ENCODE measurements around the gene GRID1. TPM values are rescaled to one million over a fixed set of nuclear protein-coding genes. Genes with fewer than 3 reads are reported as not detected.
A peak's percentile ranks its signal among the peaks of the same experiment; 100 is the strongest.

The GRID1 gene
- total RNA-seq, 1 experiment from 2014 or later: 0.31 TPM

DNA sequence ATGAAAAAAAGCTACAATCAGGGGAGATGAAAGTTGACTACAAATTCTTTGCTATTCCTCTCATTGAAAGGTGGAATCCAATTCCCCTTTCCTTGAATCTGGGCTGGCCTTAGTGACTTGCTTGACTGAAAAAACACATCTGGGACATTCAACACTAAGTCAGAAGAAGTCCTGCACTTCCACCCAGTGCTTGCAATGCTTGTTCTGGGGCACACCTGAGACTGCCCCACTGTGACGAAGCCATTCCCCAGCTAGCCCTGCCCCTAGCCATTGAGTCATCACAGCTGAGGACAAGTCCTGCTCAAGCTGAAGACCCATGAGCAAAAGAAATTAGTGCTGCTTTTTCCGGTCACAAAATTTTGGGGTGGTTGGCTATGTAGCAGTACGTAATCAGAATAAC is 19.2 kb upstream of the GRID1 start:
- H3K27me3 ChIP-seq (ENCODE audit: control insufficient read depth, insufficient read depth, low read length): peaks cover 14% of the 10 kb centered on the region
- H3K36me3 ChIP-seq (replicated peaks; ENCODE audit: control insufficient read depth, insufficient read depth, low read length): no peaks in the 10 kb centered on the region
- no peak for DNase-seq
- no peak overlapping the region for H3K4me3 ChIP-seq (ENCODE audit: insufficient read depth, low read depth, low read length)

DNA sequence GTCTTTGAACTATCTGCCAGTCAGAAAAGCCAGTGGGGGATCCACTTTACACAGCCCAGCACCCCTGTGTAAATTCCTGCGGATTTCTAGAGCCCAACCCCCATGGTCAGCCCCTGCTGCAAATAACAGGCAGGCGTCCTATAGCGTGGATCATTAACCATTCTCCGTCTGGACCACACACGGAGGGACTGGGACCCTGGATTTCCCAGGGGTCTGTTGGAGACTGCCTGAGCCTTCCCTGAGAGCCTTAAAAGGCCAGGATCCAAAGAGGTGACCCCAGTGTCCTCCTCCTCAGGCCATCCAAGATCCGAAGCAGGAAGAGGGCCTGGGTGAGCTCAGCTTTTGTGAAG is 11.2 kb upstream of the GRID1 start:
- no peak overlapping the region for H3K4me3 ChIP-seq (ENCODE audit: insufficient read depth, low read depth, low read length)
- peaks cover 13% of the 10 kb centered on the region for H3K27me3 ChIP-seq (ENCODE audit: control insufficient read depth, insufficient read depth, low read length)
- H3K36me3 ChIP-seq (replicated peaks; ENCODE audit: control insufficient read depth, insufficient read depth, low read length): no peaks in the 10 kb centered on the region
- DNase-seq: peak; percentile 25

- peak; percentile 96 for DNase-seq
- peaks cover 16% of the 10 kb centered on the region for H3K27me3 ChIP-seq (ENCODE audit: control insufficient read depth, insufficient read depth, low read length)
- peak overlapping the region; percentile 12; the same call in 1 of the 2 replicates for H3K4me3 ChIP-seq (ENCODE audit: insufficient read depth, low read depth, low read length)
- no peaks in the 10 kb centered on the region for H3K36me3 ChIP-seq (replicated peaks; ENCODE audit: control insufficient read depth, insufficient read depth, low read length)
Observed at GRCh38 chr10:86376852-86377796, 10.5 kb upstream of the GRID1 start.

GRCh38 chr10:86376403-86376802 is 9.8 kb upstream of the GRID1 start:
- peaks cover 22% of the 10 kb centered on the region for H3K27me3 ChIP-seq (ENCODE audit: control insufficient read depth, insufficient read depth, low read length)
- no peak for DNase-seq
- no peaks in the 10 kb centered on the region for H3K36me3 ChIP-seq (replicated peaks; ENCODE audit: control insufficient read depth, insufficient read depth, low read length)
- H3K4me3 ChIP-seq (ENCODE audit: insufficient read depth, low read depth, low read length): no peak overlapping the region

- no peak overlapping the region for H3K4me3 ChIP-seq (ENCODE audit: insufficient read depth, low read depth, low read length)
- H3K36me3 ChIP-seq (replicated peaks; ENCODE audit: control insufficient read depth, insufficient read depth, low read length): no peaks in the 10 kb centered on the region
- peaks cover 30% of the 10 kb centered on the region for H3K27me3 ChIP-seq (ENCODE audit: control insufficient read depth, insufficient read depth, low read length)
- no peak for DNase-seq
Observed at GRCh38 chr10:86375204-86375603, 8.6 kb upstream of the GRID1 start.

DNA sequence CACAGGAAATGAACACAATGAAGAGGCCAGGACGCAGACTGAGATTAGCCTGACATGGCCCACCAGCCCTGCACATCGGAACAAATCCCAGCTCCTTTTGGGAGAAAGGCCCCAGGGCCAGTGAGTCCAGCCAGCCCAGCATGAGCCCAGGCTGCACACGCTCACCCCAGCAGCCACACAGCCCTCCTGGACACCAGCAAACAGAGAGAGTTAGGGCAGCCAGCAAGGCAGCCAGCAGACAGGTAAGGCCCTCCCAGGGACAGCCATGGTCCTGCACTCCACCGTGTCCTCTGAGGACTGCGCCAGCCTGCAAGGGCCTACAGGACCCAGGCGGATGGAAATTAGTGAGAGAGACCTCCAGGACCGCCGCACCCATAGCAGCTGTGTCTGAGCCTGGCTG is 8.1 kb upstream of the GRID1 start:
- no peak for DNase-seq
- H3K4me3 ChIP-seq (ENCODE audit: insufficient read depth, low read depth, low read length): no peak overlapping the region
- H3K36me3 ChIP-seq (replicated peaks; ENCODE audit: control insufficient read depth, insufficient read depth, low read length): no peaks in the 10 kb centered on the region
- peaks cover 35% of the 10 kb centered on the region for H3K27me3 ChIP-seq (ENCODE audit: control insufficient read depth, insufficient read depth, low read length)

DNA sequence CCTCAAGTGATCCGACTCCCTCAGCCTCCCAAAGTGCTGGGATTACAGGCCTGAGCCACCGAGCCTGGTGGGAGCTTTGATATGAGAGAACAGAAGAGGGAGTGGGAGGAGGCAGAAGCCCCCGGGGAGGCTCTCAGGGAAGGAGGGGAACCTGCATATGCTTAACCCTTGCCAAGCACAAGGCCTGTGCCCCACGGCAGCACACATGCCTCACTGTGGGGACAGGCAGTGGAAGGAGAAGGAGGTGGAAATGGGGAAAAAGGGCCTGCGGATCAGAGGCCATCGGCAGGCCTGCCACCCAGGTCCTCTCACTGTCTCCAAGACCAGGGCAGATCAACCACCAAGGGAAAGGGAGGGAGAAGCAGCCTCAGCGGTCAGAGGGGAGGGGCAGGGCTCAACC is 7.2 kb upstream of the GRID1 start:
- Histone ChIP-seq H3K36me3 (replicated peaks; ENCODE audit: control insufficient read depth, insufficient read depth, low read length) (no peaks in the 10 kb centered on the region), H3K4me3 (ENCODE audit: insufficient read depth, low read depth, low read length) (no peak overlapping the region), H3K27me3 (ENCODE audit: control insufficient read depth, insufficient read depth, low read length) (peaks cover 43% of the 10 kb centered on the region)
- no peak for DNase-seq

- peaks cover 49% of the 10 kb centered on the region for H3K27me3 ChIP-seq (ENCODE audit: control insufficient read depth, insufficient read depth, low read length)
- H3K36me3 ChIP-seq (replicated peaks; ENCODE audit: control insufficient read depth, insufficient read depth, low read length): no peaks in the 10 kb centered on the region
- H3K4me3 ChIP-seq (ENCODE audit: insufficient read depth, low read depth, low read length): no peak overlapping the region
- DNase-seq: no peak
Observed at GRCh38 chr10:86373251-86373650, 6.7 kb upstream of the GRID1 start.

- H3K27me3 ChIP-seq (ENCODE audit: control insufficient read depth, insufficient read depth, low read length): peaks cover 54% of the 10 kb centered on the region
- no peaks in the 10 kb centered on the region for H3K36me3 ChIP-seq (replicated peaks; ENCODE audit: control insufficient read depth, insufficient read depth, low read length)
- DNase-seq: no peak
- no peak overlapping the region for H3K4me3 ChIP-seq (ENCODE audit: insufficient read depth, low read depth, low read length)
Observed at GRCh38 chr10:86372784-86373239, 6.2 kb upstream of the GRID1 start.

DNA sequence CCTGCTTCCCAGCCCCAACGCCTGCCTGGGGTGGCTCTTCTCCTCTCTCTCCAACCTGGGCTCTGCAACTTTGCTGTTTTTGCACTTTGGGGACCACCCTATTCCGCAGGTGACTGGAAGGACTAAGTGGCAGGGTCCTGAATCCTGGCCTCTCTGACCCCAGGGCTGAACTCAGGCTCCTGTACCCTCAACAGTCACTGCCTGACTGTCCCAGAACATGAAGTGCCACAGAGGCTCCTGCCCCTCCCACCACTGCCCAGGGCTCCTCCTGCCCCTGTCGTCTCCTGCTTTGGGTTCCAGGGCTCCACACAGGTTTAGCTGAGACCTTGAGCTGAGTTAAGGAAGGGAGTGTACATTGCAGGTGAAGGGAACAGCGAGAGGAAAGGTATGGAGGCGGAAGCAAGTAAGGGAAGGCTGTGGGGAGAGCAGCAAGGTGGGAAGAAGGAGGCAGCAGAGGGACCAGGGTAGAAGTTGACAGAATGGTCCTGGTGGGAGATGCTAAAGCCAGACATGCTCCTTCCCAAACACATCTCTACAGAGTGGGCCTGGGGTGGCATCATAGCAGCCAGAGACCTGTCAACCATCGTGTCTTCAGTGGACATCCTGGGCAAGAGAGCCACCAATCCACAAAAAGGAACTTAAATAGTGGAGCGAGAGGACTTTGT is 5.7 kb upstream of the GRID1 start:
- Histone ChIP-seq H3K4me3 (ENCODE audit: insufficient read depth, low read depth, low read length) (no peak overlapping the region), H3K36me3 (replicated peaks; ENCODE audit: control insufficient read depth, insufficient read depth, low read length) (no peaks in the 10 kb centered on the region), H3K27me3 (ENCODE audit: control insufficient read depth, insufficient read depth, low read length) (peaks cover 59% of the 10 kb centered on the region)
- no peak for DNase-seq

- DNase-seq: peak; percentile 83
- no peaks in the 10 kb centered on the region for H3K36me3 ChIP-seq (replicated peaks; ENCODE audit: control insufficient read depth, insufficient read depth, low read length)
- peaks cover 60% of the 10 kb centered on the region for H3K27me3 ChIP-seq (ENCODE audit: control insufficient read depth, insufficient read depth, low read length)
Observed at GRCh38 chr10:86371691-86372090, 5.1 kb upstream of the GRID1 start.

DNA sequence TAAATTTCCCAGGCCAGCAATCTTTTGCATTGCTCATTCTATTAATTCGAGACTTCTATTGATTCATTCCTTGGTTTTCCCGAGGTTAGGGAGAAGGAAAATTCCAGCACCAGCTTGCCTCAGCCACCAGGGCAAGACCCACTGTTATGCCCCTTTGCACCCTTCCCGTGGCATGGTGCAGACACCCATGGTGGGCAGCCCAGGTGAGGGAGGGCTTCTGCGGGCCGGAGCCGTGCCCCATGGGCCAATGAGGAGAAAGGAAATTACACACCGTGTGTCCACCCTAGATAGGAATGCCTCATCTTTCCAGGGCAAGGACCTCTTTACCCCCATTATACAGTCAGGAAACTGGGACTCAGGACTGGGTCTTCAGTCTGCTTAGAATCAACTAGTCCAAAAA is 4.5 kb upstream of the GRID1 start:
- Histone ChIP-seq H3K4me3 (ENCODE audit: insufficient read depth, low read depth, low read length) (no peak overlapping the region), H3K27me3 (ENCODE audit: control insufficient read depth, insufficient read depth, low read length) (peaks cover 57% of the 10 kb centered on the region), H3K36me3 (replicated peaks; ENCODE audit: control insufficient read depth, insufficient read depth, low read length) (no peaks in the 10 kb centered on the region)
- DNase-seq: no peak

More at GRCh38 chr10:86371691-86372090, 5.1 kb upstream of the GRID1 start:
- no peak overlapping the region for H3K4me3 ChIP-seq (ENCODE audit: insufficient read depth, low read depth, low read length)

- Histone ChIP-seq H3K4me3 (ENCODE audit: insufficient read depth, low read depth, low read length) (no peak overlapping the region), H3K36me3 (replicated peaks; ENCODE audit: control insufficient read depth, insufficient read depth, low read length) (no peaks in the 10 kb centered on the region), H3K27me3 (ENCODE audit: control insufficient read depth, insufficient read depth, low read length) (peaks cover 66% of the 10 kb centered on the region)
- no peak for DNase-seq
Observed at GRCh38 chr10:86370006-86370585, 3.5 kb upstream of the GRID1 start.

DNA sequence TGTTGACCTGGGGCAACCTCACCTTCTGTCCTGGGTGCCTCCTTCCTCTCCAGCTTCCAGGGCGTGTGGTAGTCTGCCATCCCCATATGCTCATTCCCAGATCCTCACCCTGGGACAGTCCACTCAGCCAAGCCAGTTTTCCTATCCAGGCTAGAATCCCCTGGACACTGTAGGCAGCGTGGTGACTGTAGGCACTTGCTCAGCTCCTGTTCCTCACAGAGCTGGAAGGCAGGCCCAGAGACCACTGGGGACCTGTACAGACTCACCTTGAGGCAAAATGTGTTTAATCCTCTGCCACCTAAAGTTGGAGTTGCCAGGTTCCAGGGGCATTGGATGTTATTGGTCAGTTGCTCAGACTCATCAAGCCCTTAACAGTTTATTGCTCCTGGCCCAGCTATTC is 2.4 kb upstream of the GRID1 start:
- H3K27me3 ChIP-seq (ENCODE audit: control insufficient read depth, insufficient read depth, low read length): peaks cover 75% of the 10 kb centered on the region
- H3K4me3 ChIP-seq (ENCODE audit: insufficient read depth, low read depth, low read length): no peak overlapping the region
- H3K36me3 ChIP-seq (replicated peaks; ENCODE audit: control insufficient read depth, insufficient read depth, low read length): no peaks in the 10 kb centered on the region
- DNase-seq: no peak

DNA sequence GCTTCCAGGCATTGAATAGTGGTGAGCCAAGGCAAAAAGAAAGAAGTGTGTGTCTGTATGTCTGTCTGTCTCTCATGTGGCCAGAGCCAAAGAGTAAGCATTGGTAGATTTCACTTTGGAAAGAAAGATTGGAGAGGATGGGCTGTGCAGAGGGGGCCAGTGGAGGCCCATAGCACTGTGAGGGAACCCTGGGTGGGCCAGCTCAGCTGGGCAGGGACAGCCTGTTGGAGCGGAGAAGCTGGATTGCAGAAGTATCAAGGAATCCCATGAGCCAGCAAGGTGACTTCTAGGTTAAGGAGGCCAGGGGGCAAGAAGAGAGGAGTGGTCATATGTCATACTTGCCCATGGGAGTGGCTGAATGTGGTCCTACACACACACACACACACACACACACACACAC is 1.5 kb upstream of the GRID1 start:
- no peak for DNase-seq
- Histone ChIP-seq H3K4me3 (ENCODE audit: insufficient read depth, low read depth, low read length) (no peak overlapping the region), H3K36me3 (replicated peaks; ENCODE audit: control insufficient read depth, insufficient read depth, low read length) (no peaks in the 10 kb centered on the region), H3K27me3 (ENCODE audit: control insufficient read depth, insufficient read depth, low read length) (peaks cover 84% of the 10 kb centered on the region)
